IMR-90 (cell line): ENCODE results near the gene PEX5. TPM values are rescaled to one million over a fixed set of nuclear protein-coding genes. Genes with fewer than 3 reads are reported as not detected.

ENCODE experiments used
- ATAC-seq: fragments of 200-7000 bp; cut with Tn5 transposase; 2 replicates; pipeline ENCODE4 v1.9.1; 2020; ENCODE audit warnings: low read depth, mild to moderate bottlenecking, moderate library complexity
- BruUV-seq: library from RNA; stranded (reverse); fragments of 400-500 nt; replicated peaks from 2 replicates; lab custom pipeline; 2021; lab: Mats Ljungman, UMichigan
- CTCF ChIA-PET: fragments of 300-600 bp; formaldehyde crosslinking; extraction: SDS; loops from one replicate; lab custom pipeline; 2021; ENCODE audit warnings: antibody characterized with exemption; lab: Yijun Ruan, JAX
- POLR2A ChIA-PET: fragments of 300-600 bp; sonication (Branson Sonifier 250); formaldehyde crosslinking; loops from one replicate; lab custom pipeline; 2022; ENCODE audit warnings: antibody characterized with exemption; ENCODE audit not compliant: unreplicated experiment; lab: Charles Lee
- DNase-seq: peaks from one replicate; pipeline ENCODE4 v3.0.0; 2013
- H2AFZ ChIP-seq: replicated peaks from 2 replicates; pipeline ENCODE3; 2013; ENCODE audit warnings: low read length, mild to moderate bottlenecking; ENCODE audit not compliant: poor library complexity
- H2AK5ac ChIP-seq: 2 replicates; pipeline ENCODE4 v1.6.1; 2013; ENCODE audit warnings: low read depth, low read length, inconsistent platforms
- H2AK9ac ChIP-seq: replicated peaks from 2 replicates; pipeline ENCODE3; 2013; ENCODE audit warnings: mild to moderate bottlenecking, low read depth, low read length, moderate library complexity; ENCODE audit not compliant: poor library complexity
- H2BK120ac ChIP-seq: 2 replicates; pipeline ENCODE4 v1.6.1; 2013; ENCODE audit warnings: low read depth, low read length, inconsistent platforms
- H2BK15ac ChIP-seq: 3 replicates; pipeline ENCODE4 v1.6.1; 2013; ENCODE audit warnings: low read depth, low read length, inconsistent platforms
- H2BK20ac ChIP-seq: 2 replicates; pipeline ENCODE4 v1.6.1; 2013; ENCODE audit warnings: low read depth, mild to moderate bottlenecking, inconsistent platforms, low read length, moderate library complexity
- H2BK5ac ChIP-seq: 2 replicates; pipeline ENCODE4 v1.6.1; 2013; ENCODE audit warnings: mild to moderate bottlenecking, low read depth, low read length, inconsistent platforms; ENCODE audit not compliant: poor library complexity, severe bottlenecking
- H3K14ac ChIP-seq: replicated peaks from 2 replicates; pipeline ENCODE4 v1.6.1; 2013; ENCODE audit warnings: low read depth, low read length, inconsistent platforms
- H3K18ac ChIP-seq: 2 replicates; pipeline ENCODE4 v1.6.1; 2013; ENCODE audit warnings: low read depth, low read length, control low read depth
- H3K23ac ChIP-seq: 2 replicates; pipeline ENCODE4 v1.6.1; 2013; ENCODE audit warnings: low read depth, low read length, inconsistent platforms
- H3K27ac ChIP-seq: 2 replicates; pipeline ENCODE4 v1.5.1; 2013; ENCODE audit warnings: mild to moderate bottlenecking, control low read depth, low read length; ENCODE audit not compliant: insufficient read depth
- H3K27me3 ChIP-seq: 2 replicates; pipeline ENCODE4 v1.6.1; 2013; ENCODE audit warnings: low read length; ENCODE audit not compliant: control insufficient read depth, insufficient read depth
- H3K36me3 ChIP-seq: 2 replicates; pipeline ENCODE4 v1.6.1; 2013; ENCODE audit warnings: low read length, mixed read lengths; ENCODE audit not compliant: control insufficient read depth, insufficient read depth
- H3K4ac ChIP-seq: 2 replicates; pipeline ENCODE4 v1.6.1; 2013; ENCODE audit warnings: low read depth, low read length, inconsistent platforms
- H3K4me1 ChIP-seq: 2 replicates; pipeline ENCODE4 v1.6.1; 2013; ENCODE audit warnings: low read length, mixed read lengths; ENCODE audit not compliant: control insufficient read depth, insufficient read depth
- H3K4me2 ChIP-seq: 2 replicates; pipeline ENCODE4 v1.6.1; 2013; ENCODE audit warnings: low read depth, mild to moderate bottlenecking, control low read depth, low read length, moderate library complexity
- H3K4me3 ChIP-seq: 2 replicates; pipeline ENCODE4 v1.5.1; 2013; ENCODE audit warnings: low read depth, mild to moderate bottlenecking, control low read depth, low read length, moderate library complexity; ENCODE audit not compliant: insufficient read depth
- H3K56ac ChIP-seq: 2 replicates; pipeline ENCODE4 v1.6.1; 2013; ENCODE audit warnings: low read length, inconsistent platforms; ENCODE audit not compliant: insufficient read depth; ENCODE audit errors: extremely low read depth
- H3K79me1 ChIP-seq, 2 experiments: 2 replicates each; pipeline ENCODE4 v1.6.1; 2013; ENCODE audit warnings: low read length in 2 of 2, inconsistent platforms in 1 of 2, low read depth in 1 of 2
- H3K9ac ChIP-seq: 2 replicates; pipeline ENCODE4 v1.6.1; 2013; ENCODE audit warnings: low read depth, low read length, control low read depth
- H3K9me1 ChIP-seq: 2 replicates; pipeline ENCODE4 v1.6.1; 2013; ENCODE audit warnings: low read length, inconsistent platforms; ENCODE audit not compliant: insufficient read depth
- H3K9me3 ChIP-seq: 2 replicates; pipeline ENCODE4 v1.6.1; 2013; ENCODE audit warnings: low read length; ENCODE audit not compliant: control insufficient read depth, insufficient read depth
- H4K20me1 ChIP-seq: 2 replicates; pipeline ENCODE4 v1.6.1; 2013; ENCODE audit warnings: low read length, inconsistent platforms; ENCODE audit not compliant: insufficient read depth
- H4K5ac ChIP-seq: 2 replicates; pipeline ENCODE4 v1.6.1; 2013; ENCODE audit warnings: mild to moderate bottlenecking, low read depth, low read length, control low read depth
- H4K8ac ChIP-seq, 2 experiments: 2 replicates each; pipeline ENCODE4 v1.6.1; 2013; ENCODE audit warnings: low read depth in 2 of 2, low read length in 2 of 2, control low read depth in 1 of 2, inconsistent platforms in 1 of 2
- H4K91ac ChIP-seq: 2 replicates; pipeline ENCODE4 v1.6.1; 2013; ENCODE audit warnings: low read depth, low read length, inconsistent platforms; ENCODE audit not compliant: insufficient read depth
- BHLHE40 ChIP-seq: fragments of 150-350 bp; IDR thresholded peaks from 2 replicates; pipeline ENCODE4 v1.6.1; 2016; ENCODE audit warnings: mild to moderate bottlenecking, low read depth, low read length
- CEBPB ChIP-seq: IDR thresholded peaks from 2 replicates; pipeline ENCODE4 v1.6.1; 2012; ENCODE audit warnings: low read depth, low read length, improper control_type of control experiment
- CHD1 ChIP-seq: IDR thresholded peaks from 2 replicates; pipeline ENCODE4 v1.6.1; 2012; ENCODE audit warnings: low read depth, low read length, improper control_type of control experiment
- CTCF ChIP-seq: conservative IDR thresholded peaks from 2 replicates; pipeline ENCODE4 v1.5.1; 2012; ENCODE audit warnings: mild to moderate bottlenecking, low read depth, low read length, improper control_type of control experiment
- ELK1 ChIP-seq: fragments of 150-350 bp; IDR thresholded peaks from 2 replicates; pipeline ENCODE4 v1.6.1; 2016; ENCODE audit warnings: low read depth, mild to moderate bottlenecking, low read length, moderate library complexity, borderline replicate concordance
- FOS ChIP-seq: fragments of 150-350 bp; IDR thresholded peaks from 2 replicates; pipeline ENCODE4 v1.6.1; 2016; ENCODE audit warnings: low read depth, low read length
- MAFK ChIP-seq: IDR thresholded peaks from 2 replicates; pipeline ENCODE4 v1.6.1; 2012; ENCODE audit warnings: low read depth, low read length, improper control_type of control experiment
- MAZ ChIP-seq: IDR thresholded peaks from 2 replicates; pipeline ENCODE4 v1.6.1; 2012; ENCODE audit warnings: low read depth, mild to moderate bottlenecking, low read length, improper control_type of control experiment, moderate library complexity, borderline replicate concordance
- NFE2L2 ChIP-seq: fragments of 150-350 bp; IDR thresholded peaks from 2 replicates; pipeline ENCODE4 v1.6.1; 2016; ENCODE audit warnings: low read depth, mild to moderate bottlenecking, low read length
- POLR2A ChIP-seq: IDR thresholded peaks from 2 replicates; pipeline ENCODE4 v1.6.1; 2012; ENCODE audit warnings: mild to moderate bottlenecking, low read depth, low read length
- RAD21 ChIP-seq: IDR thresholded peaks from 2 replicates; pipeline ENCODE4 v1.6.1; 2012; ENCODE audit warnings: low read length, improper control_type of control experiment
- RFX5 ChIP-seq: IDR thresholded peaks from 2 replicates; pipeline ENCODE4 v1.8.0; 2012; ENCODE audit warnings: low read depth, mild to moderate bottlenecking, low read length, moderate library complexity
- SMC3 ChIP-seq: fragments of 150-350 bp; IDR thresholded peaks from 2 replicates; pipeline ENCODE4 v1.6.1; 2016; ENCODE audit warnings: low read depth, mild to moderate bottlenecking, antibody characterized with exemption, low read length, moderate library complexity
- USF2 ChIP-seq: fragments of 150-350 bp; IDR thresholded peaks from 2 replicates; pipeline ENCODE4 v1.6.1; 2017; ENCODE audit warnings: mild to moderate bottlenecking, antibody characterized with exemption, low read length, low read depth
- WGBS, 2 experiments: methylation state at CpG; one replicate each; pipeline versions ENCODE4 v1.1.5 to v1.1.7; 2013; ENCODE audit warnings: missing lambda C conversion rate in 2 of 2; ENCODE audit not compliant: insufficient read length in 1 of 2; ENCODE audit errors: extremely low coverage in 2 of 2; 5-methylcytosine and 5-hydroxymethylcytosine counted together
- dilution Hi-C: fragments of 300-500 bp; cut with HindIII; formaldehyde crosslinking; loops from one replicate; pipeline ENCODE4 v1.14.3; 2018; ENCODE audit warnings: low sequenced_read_pairs; ENCODE audit not compliant: unreplicated experiment
- in situ Hi-C: fragments of 300-500 bp; cut with MboI; formaldehyde crosslinking; loops from 3 replicates; pipeline ENCODE4 v1.14.3; 2019; ENCODE audit warnings: low sequenced_read_pairs, inconsistent platforms, mixed read lengths
- intact Hi-C: fragments of 100-400 bp; cut with micrococcal nuclease; formaldehyde crosslinking; loops from 2 replicates; pipeline ENCODE4 v1.10.0; 2022
- polyA plus RNA-seq, 3 experiments: library from polyadenylated mRNA; depleted of rRNA; stranded (reverse); fragments of >200 nt; gene quantifications; 2 replicates each; pipeline ENCODE4 v1.2.3, GENCODE V29; 2012; ENCODE audit warnings: low replicate concordance in 1 of 3
- total RNA-seq: library from RNA; depleted of rRNA; stranded (reverse); fragments of >200 nt; gene quantifications from 2 replicates; pipeline ENCODE4 v1.2.3, GENCODE V29; 2012

Gene PEX5
- total and polyA plus RNA-seq, 2 of the 4 experiments (the other 2 are of a cell fraction): 14.4 to 18.3 TPM

- Histone ChIP-seq H3K4me1 (peaks cover 2% of the 10 kb centered on the region; the same call in 1 of the 2 replicates), H2BK20ac (no peak overlapping the region), H2BK15ac (no peak overlapping the region), H2AFZ (no peak overlapping the region), H2BK120ac (no peak overlapping the region), H3K18ac (no peak overlapping the region), H4K8ac (no peak overlapping the region), H3K4me3 (no peak overlapping the region), H3K56ac (no peak overlapping the region), H3K9ac (no peak overlapping the region), H2BK5ac (no peak overlapping the region), H3K4me2 (no peak overlapping the region), H4K20me1 (no peaks in the 10 kb centered on the region), H3K36me3 (no peaks in the 10 kb centered on the region), H2AK9ac (no peak overlapping the region), H3K9me3 (peaks cover 22% of the 10 kb centered on the region), H3K4ac (no peak overlapping the region), H3K9me1 (no peaks in the 10 kb centered on the region), H4K91ac (no peak overlapping the region), H4K5ac (no peak overlapping the region), H2AK5ac (no peak overlapping the region), H3K27me3 (no peaks in the 10 kb centered on the region), H3K27ac (no peak overlapping the region), H3K23ac (no peak overlapping the region), H3K14ac (no peak overlapping the region), H3K79me1 (no peaks in the 10 kb centered on the region)
- POLR2A ChIA-PET: no interaction called here
- WGBS, 2 experiments: no CpG with 5 or more reads among the region's 1 CpG
- in situ Hi-C loops (no loop called here), dilution Hi-C loops (no loop called here), intact Hi-C loops (no loop called here)
- no peak for ATAC-seq
- CTCF ChIA-PET: no interaction called here
- TF ChIP-seq CTCF (no peak), CEBPB (no peak), SMC3 (no peak), USF2 (no peak), RFX5 (no peak), RAD21 (no peak), MAZ (no peak), BHLHE40 (no peak), FOS (no peak), ELK1 (no peak), CHD1 (no peak), NFE2L2 (no peak), POLR2A (no peak), MAFK (no peak)
- no TSS peak for BruUV-seq
- no peak for DNase-seq
These were observed 17.6 kb upstream of the PEX5 start for GRCh38 chr12:7171854-7172253.
